Measurements from ENCODE around the gene UBE3A. TPM values are rescaled to one million over a fixed set of nuclear protein-coding genes. Genes with fewer than 3 reads are reported as not detected.

UBE3A gene
- total and polyA plus RNA-seq, 10 of the 15 experiments (the other 5 are each of a cell fraction or from before 2014, with no cell fraction given), result 29.4 to 82.9 (median 58.7) TPM

- TF ChIP-seq REST (IDR thresholded peaks at IDR 0.05; ENCODE audit: low read depth, low read length) (no peak), ZBED1 (IDR thresholded peaks at IDR 0.05; ENCODE audit: borderline replicate concordance) (no peak)
Observed at GRCh38 chr15:25406261-25406660, 32.6 kb downstream of the UBE3A start (continued).

- ATAC-seq, result peak; percentile 84
- TF ChIP-seq YBX1 (IDR thresholded peaks at IDR 0.05) (no peak), JUND (IDR thresholded peaks at IDR 0.05; ENCODE audit: low read depth, low read length) (no peak), BHLHE40 (IDR thresholded peaks at IDR 0.05; ENCODE audit: borderline replicate concordance in 1 of 2, low read depth in 2 of 2, low read length in 1 of 2) (peak in 1 of 2 experiments; percentile 47; a peak in 1 of 4 replicates), ZNF384 (IDR thresholded peaks at IDR 0.05; ENCODE audit: borderline replicate concordance, low read depth, low read length) (no peak), KDM1A (IDR thresholded peaks at IDR 0.05; ENCODE audit: borderline replicate concordance) (no peak), SUZ12 (IDR thresholded peaks at IDR 0.05; ENCODE audit: unreplicated experiment) (no peak), SPI1 (IDR thresholded peaks at IDR 0.05; ENCODE audit: borderline replicate concordance, insufficient read depth, low read depth, low read length) (peak; percentile 74; the same call in 1 of the 2 replicates), SMAD1 (IDR thresholded peaks at IDR 0.05; ENCODE audit: low read depth, partially characterized antibody) (no peak), E4F1 (IDR thresholded peaks at IDR 0.05; ENCODE audit: borderline replicate concordance, partially characterized antibody) (no peak), EP300 (IDR thresholded peaks at IDR 0.05; ENCODE audit: borderline replicate concordance in 1 of 2, control insufficient read depth in 1 of 2, low read depth in 2 of 2, low read length in 2 of 2) (0 out of 4 replicates have a peak, but pooled peaks of 1 of the 2 experiments have one; percentile 22), TBL1XR1 (IDR thresholded peaks at IDR 0.05; ENCODE audit: low read depth, low read length) (no peak), PBX3 (IDR thresholded peaks at IDR 0.05; ENCODE audit: insufficient replicate concordance, low read depth, low read length) (no peak), MTA2 (IDR thresholded peaks at IDR 0.05; ENCODE audit: low read depth) (no peak)
Observed at GRCh38 chr15:25403771-25404170, 35.1 kb downstream of the UBE3A start.

More at GRCh38 chr15:25403771-25404170, 35.1 kb downstream of the UBE3A start:
- Histone ChIP-seq H3K36me3 (ENCODE audit: control insufficient read depth in 2 of 2, insufficient read depth in 2 of 2, low read length in 1 of 2) (peaks cover 8 to 37% of the 10 kb centered on the region in 2 experiments), H3K9me3 (replicated peaks; ENCODE audit: control insufficient read depth, insufficient read depth, low read length) (peaks cover 13% of the 10 kb centered on the region), H2AFZ (ENCODE audit: control insufficient read depth, low read depth, low read length) (no peak overlapping the region), H3K27me3 (replicated peaks in 1 of 2; ENCODE audit: control insufficient read depth in 2 of 2, insufficient read depth in 2 of 2, low read length in 1 of 2) (no peaks in the 10 kb centered on the region), H4K20me1 (ENCODE audit: control insufficient read depth, insufficient read depth) (no peaks in the 10 kb centered on the region), H3K4me1 (ENCODE audit: control insufficient read depth, insufficient read depth, low read length) (no peaks in the 10 kb centered on the region), H3K4me3 (no peak overlapping the region), H3K27ac (ENCODE audit: control insufficient read depth, insufficient read depth) (no peak overlapping the region), H3K79me2 (ENCODE audit: control insufficient read depth, insufficient read depth, low read length) (peaks cover 6% of the 10 kb centered on the region), H3K9ac (ENCODE audit: control insufficient read depth, insufficient read depth, low read length) (no peak overlapping the region), H3K4me2 (ENCODE audit: control insufficient read depth, insufficient read depth) (no peak overlapping the region)
- FAIRE-seq (no peak), DNase-seq (ENCODE audit: low read depth, low spot score) (no peak)
- in situ Hi-C loops (cut with MboI), result no loop called here
- SMC1A ChIA-PET (ENCODE audit: uncharacterized antibody, unreplicated experiment), result interaction anchor here (1.2 to 1.5 kb wide), 3 partner anchors 10 to 30 kb away, joined by 3 read pairs; no protein-coding TSS in a partner anchor
- POLR2A ChIA-PET, result no interaction called here
- no TSS peak for BruUV-seq (replicated peaks)
- 78% methylated on average over 2 of the region's 2 CpGs for WGBS (ENCODE audit: insufficient coverage, insufficient replicate concordance, low lambda C conversion rate, missing lambda C conversion rate)
- intact Hi-C loops (cut with micrococcal nuclease; ENCODE audit: unreplicated experiment), result loop anchor here (5.0 kb wide), 1 partner anchor 34 kb away; the partner anchor contains the start of gene UBE3A
- CTCF ChIA-PET, result interaction anchor here (1.0 kb wide), 1 partner anchor 9 kb away, joined by 3 read pairs; no protein-coding TSS in a partner anchor
- RAD21 ChIA-PET (ENCODE audit: unreplicated experiment), result no interaction called here

All from GM12878 (cell line).